Lower lobe of right lung (tissue), 2 donors: ENCODE results near the gene CEL. TPM values are rescaled to one million over a fixed set of nuclear protein-coding genes. Genes with fewer than 3 reads are reported as not detected.
"Not testable (repeated sequence)": the region's sequence is repeated elsewhere in the genome, so short reads cannot be mapped to it uniquely, and the experiment has no call there.

Source experiments
- ATAC-seq, 2 donors: fragments of 200-7000 bp; cut with Tn5 transposase; one replicate each; pipeline ENCODE4 v1.9.1; 2020 to 2022; ENCODE audit warnings: mild to moderate bottlenecking in 2 of 2, moderate library complexity in 2 of 2
- DNase-seq: peaks from one replicate; pipeline ENCODE4 v3.0.0-alpha.2; 2020
- H3K27ac ChIP-seq: fragments of 200-600 bp; one replicate; pipeline ENCODE4 v1.8.0; 2022
- H3K27me3 ChIP-seq: fragments of 200-600 bp; one replicate; pipeline ENCODE4 v1.8.0; 2022; ENCODE audit warnings: low read depth
- H3K36me3 ChIP-seq: fragments of 200-600 bp; one replicate; pipeline ENCODE4 v1.8.0; 2022; ENCODE audit warnings: mild to moderate bottlenecking
- H3K4me1 ChIP-seq: fragments of 200-600 bp; one replicate; pipeline ENCODE4 v1.8.0; 2022
- H3K4me3 ChIP-seq: fragments of 200-600 bp; one replicate; pipeline ENCODE4 v1.8.0; 2022; ENCODE audit warnings: mild to moderate bottlenecking
- H3K9me3 ChIP-seq: fragments of 200-600 bp; one replicate; pipeline ENCODE4 v1.8.0; 2022
- intact Hi-C: fragments of 100-400 bp; cut with DNase I; formaldehyde crosslinking; loops from one replicate; pipeline ENCODE4 v1.11.0; 2022
- long read RNA-seq: library from polyadenylated mRNA; unstranded; transcript quantifications from one replicate; pipeline ENCODE4 v2.0.0, GENCODE V29; 2021
- total RNA-seq: library from RNA; stranded (reverse); fragmentation: NEBNext Ultra II Directional; extraction: Animal tissue kit (Norgen Biotek cat#: 25700); gene quantifications from one replicate; pipeline ENCODE4 v1.2.1, GENCODE V29; 2021
- TF ChIP-seq, protein P1 (sequence below): fragments of 200-600 bp; IDR thresholded peaks from one replicate; pipeline ENCODE4 v1.8.0; 2022; ENCODE audit warnings: antibody characterized with exemption, mild to moderate bottlenecking
- donor health status: DM: no; HTN: yes; CAD: no; lungs with severe emphysema.

Gene CEL
- total RNA-seq: 1.4 TPM
- long read RNA-seq: 0 reads

DNA sequence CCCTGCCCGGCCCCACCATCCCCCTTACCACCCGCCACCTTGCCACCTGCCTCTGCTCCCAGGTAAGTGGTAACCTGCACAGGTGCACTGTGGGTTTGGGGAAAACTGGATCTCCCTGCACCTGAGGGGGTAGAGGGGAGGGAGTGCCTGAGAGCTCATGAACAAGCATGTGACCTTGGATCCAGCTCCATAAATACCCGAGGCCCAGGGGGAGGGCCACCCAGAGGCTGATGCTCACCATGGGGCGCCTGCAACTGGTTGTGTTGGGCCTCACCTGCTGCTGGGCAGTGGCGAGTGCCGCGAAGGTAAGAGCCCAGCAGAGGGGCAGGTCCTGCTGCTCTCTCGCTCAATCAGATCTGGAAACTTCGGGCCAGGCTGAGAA lies at the start of gene CEL:
Gene CEL (plus strand): TSS at position 218 of the 382 bp plus-strand sequence. CDS start 22 bp downstream, at position 240.
- peak; percentile 1 for DNase-seq
- H3K4me1 ChIP-seq, ATAC-seq, H3K27me3 ChIP-seq, H3K27ac ChIP-seq, H3K9me3 ChIP-seq, H3K4me3 ChIP-seq, intact Hi-C loops: not testable (repeated sequence)
- H3K36me3 ChIP-seq: peaks cover 19% of the 10 kb centered on the region

DNA sequence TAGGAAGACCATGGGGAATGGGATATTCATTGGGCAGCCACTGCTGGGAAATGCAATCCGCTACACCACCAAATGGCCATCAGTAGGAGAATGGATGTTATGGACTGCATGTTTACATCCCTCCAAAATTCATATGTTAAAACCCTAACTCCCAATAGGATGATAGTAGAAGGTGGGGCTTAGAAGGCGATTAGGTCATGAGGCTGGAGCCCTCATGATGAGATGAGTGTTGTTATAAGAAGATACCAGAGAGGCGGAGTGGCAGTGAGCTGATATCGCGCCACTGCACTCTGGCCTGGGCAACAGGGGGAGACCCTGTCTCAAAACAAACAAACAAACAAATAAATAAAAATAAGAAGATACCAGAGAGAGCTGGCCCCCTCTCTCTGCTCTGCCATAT lies 47.1 kb upstream of the CEL start:
- TF ChIP-seq, protein P1, sequence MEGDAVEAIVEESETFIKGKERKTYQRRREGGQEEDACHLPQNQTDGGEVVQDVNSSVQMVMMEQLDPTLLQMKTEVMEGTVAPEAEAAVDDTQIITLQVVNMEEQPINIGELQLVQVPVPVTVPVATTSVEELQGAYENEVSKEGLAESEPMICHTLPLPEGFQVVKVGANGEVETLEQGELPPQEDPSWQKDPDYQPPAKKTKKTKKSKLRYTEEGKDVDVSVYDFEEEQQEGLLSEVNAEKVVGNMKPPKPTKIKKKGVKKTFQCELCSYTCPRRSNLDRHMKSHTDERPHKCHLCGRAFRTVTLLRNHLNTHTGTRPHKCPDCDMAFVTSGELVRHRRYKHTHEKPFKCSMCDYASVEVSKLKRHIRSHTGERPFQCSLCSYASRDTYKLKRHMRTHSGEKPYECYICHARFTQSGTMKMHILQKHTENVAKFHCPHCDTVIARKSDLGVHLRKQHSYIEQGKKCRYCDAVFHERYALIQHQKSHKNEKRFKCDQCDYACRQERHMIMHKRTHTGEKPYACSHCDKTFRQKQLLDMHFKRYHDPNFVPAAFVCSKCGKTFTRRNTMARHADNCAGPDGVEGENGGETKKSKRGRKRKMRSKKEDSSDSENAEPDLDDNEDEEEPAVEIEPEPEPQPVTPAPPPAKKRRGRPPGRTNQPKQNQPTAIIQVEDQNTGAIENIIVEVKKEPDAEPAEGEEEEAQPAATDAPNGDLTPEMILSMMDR: no peak
- Histone ChIP-seq H3K9me3 (no peaks in the 10 kb centered on the region), H3K27me3 (no peaks in the 10 kb centered on the region), H3K4me3 (no peak overlapping the region), H3K4me1 (no peaks in the 10 kb centered on the region), H3K36me3 (no peaks in the 10 kb centered on the region), H3K27ac (no peak overlapping the region)
- ATAC-seq (no peak), DNase-seq (no peak)
- intact Hi-C loops: no loop called here

DNA sequence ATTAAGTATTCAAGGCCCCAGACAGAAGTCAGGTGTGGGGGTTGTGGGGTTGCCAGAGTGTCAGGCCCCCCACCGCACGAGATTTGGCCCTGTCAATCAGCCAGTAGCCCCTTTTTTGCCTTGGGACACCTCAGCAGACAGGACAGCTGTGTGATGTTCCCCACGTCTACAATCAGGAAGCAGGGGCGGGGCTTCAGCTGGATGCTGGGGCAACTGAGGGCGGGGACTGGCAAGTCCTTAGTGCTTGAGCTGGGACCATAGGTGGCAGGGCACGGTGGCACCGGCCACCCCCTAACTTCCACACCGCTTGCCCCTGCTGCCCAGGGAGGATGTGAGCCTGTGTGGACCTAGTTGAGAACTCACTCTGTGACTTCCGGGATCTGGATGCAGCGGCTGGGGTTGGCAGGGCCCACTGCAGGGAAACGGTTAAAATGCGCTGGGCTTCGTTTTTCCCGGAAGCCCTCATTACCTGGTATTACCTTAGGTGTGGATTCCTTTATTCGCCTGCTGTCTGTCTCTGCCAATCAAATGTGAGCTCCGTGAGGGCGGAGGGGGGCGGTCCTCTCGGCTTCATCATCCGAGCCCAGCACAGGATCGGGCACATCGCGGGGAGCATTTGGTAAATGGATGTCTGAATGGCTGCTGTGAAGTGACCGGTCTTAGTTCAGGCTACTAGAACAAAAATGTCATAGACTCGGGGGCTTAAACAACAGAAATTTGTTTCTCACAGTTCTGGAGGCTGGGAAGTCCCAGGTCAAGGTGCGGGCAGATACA lies 38.5 kb upstream of the CEL start:
- H3K36me3 ChIP-seq: no peaks in the 10 kb centered on the region
- no peaks in the 10 kb centered on the region for H3K27me3 ChIP-seq
- TF ChIP-seq, protein P1: no peak
- intact Hi-C loops: no loop called here
- peaks cover 10% of the 10 kb centered on the region for H3K4me1 ChIP-seq
- H3K27ac ChIP-seq: no peak overlapping the region
- H3K9me3 ChIP-seq: no peaks in the 10 kb centered on the region
- no peak overlapping the region for H3K4me3 ChIP-seq
- DNase-seq: peak; percentile 67
- peak; percentile 25 to 50 for ATAC-seq

DNA sequence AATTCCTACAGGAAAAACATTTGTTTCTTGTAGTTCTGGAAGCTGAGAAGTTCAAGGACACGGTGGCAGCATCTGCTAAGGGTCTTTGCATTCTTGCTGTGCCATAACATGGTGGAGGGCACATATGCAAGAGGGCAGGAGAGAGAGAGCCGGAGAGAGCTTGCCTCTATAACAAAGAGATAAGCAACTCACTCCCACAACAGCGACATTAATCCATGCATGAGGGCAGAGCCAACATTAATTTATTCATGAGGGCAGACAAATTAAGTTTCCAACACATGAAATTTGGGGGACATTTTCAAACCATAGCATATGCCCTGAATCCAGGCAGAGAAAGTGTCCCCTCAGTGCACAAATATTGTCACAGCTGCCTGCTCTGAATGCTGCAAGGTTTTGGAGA lies 35.4 kb upstream of the CEL start:
- ATAC-seq: no peak

DNA sequence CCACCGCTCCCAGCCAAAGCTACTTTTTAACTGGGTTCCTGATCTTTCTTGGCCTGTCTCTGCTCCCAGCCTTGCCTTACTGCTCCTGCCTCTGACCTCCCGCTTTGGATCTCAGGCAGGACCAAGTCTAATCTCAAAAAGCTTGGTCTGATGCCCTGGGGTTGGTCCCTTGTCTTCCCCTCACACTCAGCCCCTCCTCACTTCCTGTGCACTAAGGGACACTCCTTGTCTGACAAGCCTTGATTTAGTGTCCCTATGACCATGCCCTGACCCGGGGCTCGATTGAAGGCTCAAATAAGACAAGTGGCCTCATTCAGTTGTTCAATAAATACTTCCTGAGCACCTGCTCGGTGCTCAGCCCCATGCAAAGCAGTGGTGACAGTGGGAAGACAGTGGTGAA lies 34.6 kb upstream of the CEL start:
- ATAC-seq: no peak
- TF ChIP-seq, protein P1: no peak
- Histone ChIP-seq H3K9me3 (no peaks in the 10 kb centered on the region), H3K36me3 (no peaks in the 10 kb centered on the region), H3K27me3 (no peaks in the 10 kb centered on the region), H3K4me3 (no peak overlapping the region), H3K4me1 (peaks cover 33% of the 10 kb centered on the region), H3K27ac (no peak overlapping the region)
- no peak for DNase-seq
- intact Hi-C loops: no loop called here

More for the DNA sequence above, 35.4 kb upstream of the CEL start:
- TF ChIP-seq, protein P1: no peak
- Histone ChIP-seq H3K36me3 (no peaks in the 10 kb centered on the region), H3K4me3 (no peak overlapping the region), H3K9me3 (no peaks in the 10 kb centered on the region), H3K4me1 (peaks cover 27% of the 10 kb centered on the region), H3K27me3 (no peaks in the 10 kb centered on the region), H3K27ac (no peak overlapping the region)
- no peak for DNase-seq
- intact Hi-C loops: no loop called here

DNA sequence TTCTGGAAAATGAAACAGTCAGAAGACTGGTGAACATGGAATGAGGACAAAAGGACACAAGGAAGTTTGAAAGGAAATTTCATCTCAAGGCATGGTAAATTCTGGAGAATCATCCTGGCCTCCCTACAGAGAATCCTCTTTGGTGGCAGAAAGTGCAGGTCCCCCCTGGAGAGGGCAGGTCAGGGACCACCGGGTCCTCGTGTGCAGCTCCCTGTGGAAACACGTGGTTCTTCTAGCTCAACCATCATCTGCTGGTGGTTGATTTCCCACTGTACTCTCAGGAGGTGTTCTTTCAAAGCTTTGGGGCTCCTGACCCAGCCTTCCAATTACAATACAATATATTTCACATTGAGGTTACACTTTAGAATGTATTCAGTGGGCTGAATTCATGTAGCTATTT lies 33.6 kb upstream of the CEL start:
- Histone ChIP-seq H3K4me3 (no peak overlapping the region), H3K36me3 (peaks cover 1% of the 10 kb centered on the region), H3K27me3 (no peaks in the 10 kb centered on the region), H3K27ac (no peak overlapping the region), H3K4me1 (peaks cover 33% of the 10 kb centered on the region), H3K9me3 (no peaks in the 10 kb centered on the region)
- TF ChIP-seq, protein P1: no peak
- no peak for ATAC-seq
- intact Hi-C loops: no loop called here
- DNase-seq: no peak
